Ramos (cell line): ENCODE results near the gene OR1D5.
"Not testable (repeated sequence)": the region's sequence is repeated elsewhere in the genome, so short reads cannot be mapped to it uniquely, and the experiment has no call there.

ENCODE experiments used
- in situ Hi-C: fragments of 300-500 bp; cut with MboI; formaldehyde crosslinking; loops from one replicate; pipeline ENCODE4 v1.14.3; 2022; ENCODE audit warnings: low sequenced_read_pairs; ENCODE audit not compliant: unreplicated experiment

Gene OR1D5

GRCh38 chr17:3063507-3063906 is at the start of gene OR1D5:
Gene OR1D5, minus strand, starts transcription at chr17:3063607. Its CDS starts 0 bp downstream, at chr17:3063607.
- in situ Hi-C loops, result not testable (repeated sequence)

GRCh38 chr17:3104322-3104721 is 40.9 kb upstream of the OR1D5 start, which contains the start of gene OR1D2:
Gene OR1D2, minus strand, starts transcription at chr17:3104422. Its CDS starts 11,426 bp downstream, at chr17:3092996.
- in situ Hi-C loops, result no loop called here

- in situ Hi-C loops, result not testable (repeated sequence)
Measured at GRCh38 chr17:3073850-3074249, 10.4 kb upstream of the OR1D5 start.

- in situ Hi-C loops, result not testable (repeated sequence)
Measured at GRCh38 chr17:3065192-3065591, 1.8 kb upstream of the OR1D5 start.

- in situ Hi-C loops, result not testable (repeated sequence)
Measured at GRCh38 chr17:3062824-3063377, 506 bp downstream of the OR1D5 start.

GRCh38 chr17:3054868-3055267 is 8.5 kb downstream of the OR1D5 start:
- in situ Hi-C loops, result not testable (repeated sequence)

- in situ Hi-C loops, result no loop called here
Measured at GRCh38 chr17:3049705-3050295, 13.6 kb downstream of the OR1D5 start.

GRCh38 chr17:3048727-3049471 is 14.5 kb downstream of the OR1D5 start:
- in situ Hi-C loops, result no loop called here

- in situ Hi-C loops, result no loop called here
Measured at GRCh38 chr17:3046753-3047152, 16.7 kb downstream of the OR1D5 start.

GRCh38 chr17:3043737-3044365 is 19.6 kb downstream of the OR1D5 start:
- in situ Hi-C loops, result no loop called here

GRCh38 chr17:3040882-3041281 is 22.5 kb downstream of the OR1D5 start:
- in situ Hi-C loops, result no loop called here

- in situ Hi-C loops, result no loop called here
Measured at GRCh38 chr17:3039736-3040135, 23.7 kb downstream of the OR1D5 start.

- in situ Hi-C loops, result no loop called here
Measured at GRCh38 chr17:3038941-3039340, 24.5 kb downstream of the OR1D5 start.

GRCh38 chr17:3037259-3037658 is 26.1 kb downstream of the OR1D5 start:
- in situ Hi-C loops, result no loop called here

GRCh38 chr17:3036800-3037199 is 26.6 kb downstream of the OR1D5 start:
- in situ Hi-C loops, result no loop called here

GRCh38 chr17:3035968-3036280 is 27.5 kb downstream of the OR1D5 start:
- in situ Hi-C loops, result no loop called here

GRCh38 chr17:3035256-3035967 is 28.0 kb downstream of the OR1D5 start:
- in situ Hi-C loops, result no loop called here

GRCh38 chr17:3034578-3034920 is 28.9 kb downstream of the OR1D5 start:
- in situ Hi-C loops, result no loop called here

GRCh38 chr17:3033741-3034577 is 29.4 kb downstream of the OR1D5 start:
- in situ Hi-C loops, result no loop called here

- in situ Hi-C loops, result no loop called here
Measured at GRCh38 chr17:3033248-3033640, 30.2 kb downstream of the OR1D5 start.
